HG02970 (cell line): ENCODE results near the gene KCNT1.

Source experiments
- ATAC-seq: cut with Tn5 transposase; IDR thresholded peaks from one replicate; pipeline ENCODE4 v1.9.1; 2021; ENCODE audit warnings: mild to moderate bottlenecking, moderate library complexity, moderate number of reproducible peaks; ENCODE audit not compliant: unreplicated experiment, low FRiP score

Gene KCNT1

DNA sequence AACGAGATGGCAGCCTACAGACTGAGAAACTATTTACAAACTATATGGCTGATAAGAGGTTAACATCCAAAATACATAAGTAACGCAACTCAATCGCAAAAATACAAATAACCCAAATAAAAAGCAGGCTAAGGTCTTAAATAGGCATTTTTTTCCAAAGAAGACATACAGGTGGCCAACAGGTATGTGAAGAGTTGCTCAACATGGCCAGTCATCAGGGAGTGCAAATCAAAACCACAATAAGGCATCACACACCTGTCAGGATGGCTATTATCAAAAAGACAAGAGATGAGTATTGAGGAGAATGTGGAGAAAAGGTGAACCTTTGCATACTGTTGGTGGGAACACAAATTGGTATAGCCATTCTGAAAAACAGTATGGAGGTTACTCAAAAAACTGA, 131.9 kb downstream of the KCNT1 start:
- ATAC-seq, result no peak

DNA sequence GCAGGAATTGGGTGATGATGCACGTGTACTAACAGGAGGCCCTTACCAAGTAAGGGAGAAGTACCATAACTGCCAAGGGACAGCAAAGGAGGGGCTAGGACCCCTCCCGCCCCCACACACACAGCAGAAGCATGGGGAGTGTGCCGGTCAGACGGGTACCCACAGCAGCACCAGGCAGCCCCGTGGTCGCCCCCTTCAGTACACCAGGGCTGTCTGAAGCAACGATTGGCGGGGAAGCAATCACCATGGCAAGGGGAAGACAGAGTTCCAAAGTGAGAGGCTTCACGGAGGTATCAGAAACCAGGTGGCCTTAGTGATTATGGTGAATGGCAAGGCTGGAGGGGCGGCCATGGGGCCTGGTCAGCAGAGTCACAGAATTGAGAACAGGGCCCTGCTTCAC, 133.1 kb downstream of the KCNT1 start:
- no peak for ATAC-seq

DNA sequence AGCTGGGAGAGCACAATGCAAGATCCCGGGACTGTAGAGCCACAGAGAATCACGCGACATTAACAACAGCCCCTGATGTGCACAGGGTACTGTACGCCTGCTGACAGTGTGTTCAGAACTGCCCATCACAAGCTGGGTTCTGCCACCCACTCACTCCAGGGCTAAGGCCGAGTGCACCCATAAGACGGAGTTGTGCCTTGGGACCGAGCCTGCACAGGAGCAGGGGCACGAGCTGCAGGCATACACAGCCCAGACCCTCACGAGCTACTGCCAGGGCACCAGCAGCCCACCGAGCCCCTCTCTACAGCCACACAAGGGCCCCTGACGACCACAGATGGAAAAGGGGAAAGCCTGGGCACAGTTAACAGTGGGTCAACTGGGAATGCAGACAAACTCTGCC, 137.5 kb downstream of the KCNT1 start:
- no peak for ATAC-seq

DNA sequence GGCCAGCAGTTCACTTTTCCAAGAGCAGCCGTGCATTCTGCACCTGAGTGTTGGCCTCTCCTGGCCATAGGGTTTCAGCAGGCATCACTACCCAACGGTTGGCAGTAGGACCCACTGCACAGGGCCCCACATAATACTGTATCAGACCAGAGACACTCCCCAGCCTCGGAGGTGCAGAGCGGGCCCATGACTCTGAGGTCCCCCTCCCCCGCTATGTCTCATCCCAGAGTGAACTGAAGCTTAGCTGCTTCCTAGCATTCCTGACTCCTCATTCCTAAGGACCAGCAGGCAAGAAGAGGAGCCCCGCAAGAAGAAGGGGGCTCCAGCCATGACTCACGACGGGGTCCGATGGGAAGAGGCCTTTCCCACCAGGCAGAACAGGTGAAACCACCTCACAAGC, 138.1 kb downstream of the KCNT1 start:
- no peak for ATAC-seq

DNA sequence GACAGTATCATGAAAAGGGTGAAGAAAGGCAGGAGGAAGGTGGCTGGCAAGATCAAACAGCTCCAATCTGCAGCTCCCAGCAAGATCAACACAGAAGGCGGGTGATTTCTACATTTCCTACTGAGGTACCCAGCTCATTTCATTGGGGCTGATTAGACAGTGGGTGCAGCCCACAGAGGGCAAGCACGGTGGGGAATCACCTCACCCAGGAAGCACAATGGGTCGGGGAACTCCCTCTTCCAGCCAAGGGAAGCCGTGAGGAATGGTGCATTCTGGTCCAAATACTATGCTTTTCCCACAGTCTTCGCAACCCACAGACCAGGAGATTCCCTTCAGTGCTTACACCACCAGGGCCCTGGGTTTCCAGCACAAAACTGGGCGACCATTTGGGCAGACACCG, 138.6 kb downstream of the KCNT1 start:
- ATAC-seq, result no peak
